Measurements from ENCODE around the gene PKMYT1. TPM values are rescaled to one million over a fixed set of nuclear protein-coding genes. Genes with fewer than 3 reads are reported as not detected.
"Not testable (repeated sequence)": the region's sequence is repeated elsewhere in the genome, so short reads cannot be mapped to it uniquely, and the experiment has no call there.

The PKMYT1 gene
- polyA plus RNA-seq, 1 donor from 2014 or later: 2.9 TPM

- Histone ChIP-seq H3K36me3 (ENCODE audit: insufficient read depth, low read length) (no peaks in the 10 kb centered on the region), H3K4me2 (ENCODE audit: low read length) (no peak overlapping the region), H3K9me2 (ENCODE audit: insufficient read depth, low read length) (no peaks in the 10 kb centered on the region), H3K9ac (ENCODE audit: low read length) (no peak overlapping the region), H2AFZ (ENCODE audit: low read depth, low read length) (no peak overlapping the region), H4K20me1 (ENCODE audit: insufficient read depth) (no peaks in the 10 kb centered on the region), H3K4me3 (ENCODE audit: low read length) (no peak overlapping the region), H3K27me3 (ENCODE audit: insufficient read depth, low read depth, low read length) (no peaks in the 10 kb centered on the region), H3K9me3 (ENCODE audit: low read length) (no peaks in the 10 kb centered on the region), H3K79me2 (replicated peaks; ENCODE audit: insufficient read depth, low read length) (no peaks in the 10 kb centered on the region), H3F3A (ENCODE audit: insufficient read depth, low read length, poor library complexity, severe bottlenecking) (no peaks in the 10 kb centered on the region), H3K27ac (ENCODE audit: low read length) (no peak overlapping the region)
- TF ChIP-seq SMC3 (conservative IDR thresholded peaks at IDR 0.05; ENCODE audit: poor library complexity): no peak
- TF ChIP-seq, protein P1, sequence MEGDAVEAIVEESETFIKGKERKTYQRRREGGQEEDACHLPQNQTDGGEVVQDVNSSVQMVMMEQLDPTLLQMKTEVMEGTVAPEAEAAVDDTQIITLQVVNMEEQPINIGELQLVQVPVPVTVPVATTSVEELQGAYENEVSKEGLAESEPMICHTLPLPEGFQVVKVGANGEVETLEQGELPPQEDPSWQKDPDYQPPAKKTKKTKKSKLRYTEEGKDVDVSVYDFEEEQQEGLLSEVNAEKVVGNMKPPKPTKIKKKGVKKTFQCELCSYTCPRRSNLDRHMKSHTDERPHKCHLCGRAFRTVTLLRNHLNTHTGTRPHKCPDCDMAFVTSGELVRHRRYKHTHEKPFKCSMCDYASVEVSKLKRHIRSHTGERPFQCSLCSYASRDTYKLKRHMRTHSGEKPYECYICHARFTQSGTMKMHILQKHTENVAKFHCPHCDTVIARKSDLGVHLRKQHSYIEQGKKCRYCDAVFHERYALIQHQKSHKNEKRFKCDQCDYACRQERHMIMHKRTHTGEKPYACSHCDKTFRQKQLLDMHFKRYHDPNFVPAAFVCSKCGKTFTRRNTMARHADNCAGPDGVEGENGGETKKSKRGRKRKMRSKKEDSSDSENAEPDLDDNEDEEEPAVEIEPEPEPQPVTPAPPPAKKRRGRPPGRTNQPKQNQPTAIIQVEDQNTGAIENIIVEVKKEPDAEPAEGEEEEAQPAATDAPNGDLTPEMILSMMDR (IDR thresholded peaks at IDR 0.05; ENCODE audit: poor library complexity, severe bottlenecking): no peak
- TF ChIP-seq, protein P2, sequence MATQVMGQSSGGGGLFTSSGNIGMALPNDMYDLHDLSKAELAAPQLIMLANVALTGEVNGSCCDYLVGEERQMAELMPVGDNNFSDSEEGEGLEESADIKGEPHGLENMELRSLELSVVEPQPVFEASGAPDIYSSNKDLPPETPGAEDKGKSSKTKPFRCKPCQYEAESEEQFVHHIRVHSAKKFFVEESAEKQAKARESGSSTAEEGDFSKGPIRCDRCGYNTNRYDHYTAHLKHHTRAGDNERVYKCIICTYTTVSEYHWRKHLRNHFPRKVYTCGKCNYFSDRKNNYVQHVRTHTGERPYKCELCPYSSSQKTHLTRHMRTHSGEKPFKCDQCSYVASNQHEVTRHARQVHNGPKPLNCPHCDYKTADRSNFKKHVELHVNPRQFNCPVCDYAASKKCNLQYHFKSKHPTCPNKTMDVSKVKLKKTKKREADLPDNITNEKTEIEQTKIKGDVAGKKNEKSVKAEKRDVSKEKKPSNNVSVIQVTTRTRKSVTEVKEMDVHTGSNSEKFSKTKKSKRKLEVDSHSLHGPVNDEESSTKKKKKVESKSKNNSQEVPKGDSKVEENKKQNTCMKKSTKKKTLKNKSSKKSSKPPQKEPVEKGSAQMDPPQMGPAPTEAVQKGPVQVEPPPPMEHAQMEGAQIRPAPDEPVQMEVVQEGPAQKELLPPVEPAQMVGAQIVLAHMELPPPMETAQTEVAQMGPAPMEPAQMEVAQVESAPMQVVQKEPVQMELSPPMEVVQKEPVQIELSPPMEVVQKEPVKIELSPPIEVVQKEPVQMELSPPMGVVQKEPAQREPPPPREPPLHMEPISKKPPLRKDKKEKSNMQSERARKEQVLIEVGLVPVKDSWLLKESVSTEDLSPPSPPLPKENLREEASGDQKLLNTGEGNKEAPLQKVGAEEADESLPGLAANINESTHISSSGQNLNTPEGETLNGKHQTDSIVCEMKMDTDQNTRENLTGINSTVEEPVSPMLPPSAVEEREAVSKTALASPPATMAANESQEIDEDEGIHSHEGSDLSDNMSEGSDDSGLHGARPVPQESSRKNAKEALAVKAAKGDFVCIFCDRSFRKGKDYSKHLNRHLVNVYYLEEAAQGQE (IDR thresholded peaks at IDR 0.05; ENCODE audit: borderline replicate concordance): no peak
- no peak for TF ChIP-seq TAF1 (IDR thresholded peaks at IDR 0.05; ENCODE audit: low read depth)
- no peak for TF ChIP-seq POLR2AphosphoS5 (IDR thresholded peaks at IDR 0.05)
- no peak for TF ChIP-seq RAD21 (conservative IDR thresholded peaks at IDR 0.05)
- no peak for TF ChIP-seq EZH2 (IDR thresholded peaks at IDR 0.05; ENCODE audit: borderline replicate concordance, insufficient read depth, low read length, poor library complexity, severe bottlenecking)
- no peak for TF ChIP-seq EP300 (conservative IDR thresholded peaks at IDR 0.05; ENCODE audit: poor library complexity, severe bottlenecking)
Measured at GRCh38 chr16:2929693-2930092, 50.6 kb downstream of the PKMYT1 start.

DNA sequence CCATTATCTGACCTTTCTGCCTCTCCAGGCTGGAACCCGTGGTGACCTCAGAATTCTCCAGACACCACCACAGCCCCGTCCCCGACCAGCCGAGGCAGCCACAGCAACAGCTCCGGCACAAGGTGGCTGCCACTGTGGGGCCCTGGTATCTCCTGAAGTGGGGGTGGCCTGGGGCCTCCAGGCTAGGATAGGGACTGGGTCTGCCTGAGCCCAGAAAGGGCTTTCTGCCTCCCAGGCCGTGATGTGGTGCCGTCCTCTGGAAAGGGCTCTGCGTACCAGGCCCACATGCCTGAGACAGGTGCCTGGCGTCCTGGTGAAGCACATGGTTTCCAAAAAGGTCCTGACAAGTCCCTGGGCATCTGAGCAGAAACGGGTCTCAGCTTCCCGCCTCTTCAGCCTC is 51.5 kb downstream of the PKMYT1 start:
- H3F3A ChIP-seq (ENCODE audit: insufficient read depth, low read length, poor library complexity, severe bottlenecking): no peaks in the 10 kb centered on the region
- H3K79me2 ChIP-seq (replicated peaks; ENCODE audit: insufficient read depth, low read length): no peaks in the 10 kb centered on the region
- H3K9ac ChIP-seq (ENCODE audit: low read length): no peak overlapping the region
- no peaks in the 10 kb centered on the region for H3K9me3 ChIP-seq (ENCODE audit: low read length)
- no peak overlapping the region for H3K4me2 ChIP-seq (ENCODE audit: low read length)
- TF ChIP-seq POLR2AphosphoS5 (IDR thresholded peaks at IDR 0.05) (no peak), EP300 (conservative IDR thresholded peaks at IDR 0.05; ENCODE audit: poor library complexity, severe bottlenecking) (no peak), SMC3 (conservative IDR thresholded peaks at IDR 0.05; ENCODE audit: poor library complexity) (no peak), TAF1 (IDR thresholded peaks at IDR 0.05; ENCODE audit: low read depth) (no peak), RAD21 (conservative IDR thresholded peaks at IDR 0.05) (no peak), MXI1 (conservative IDR thresholded peaks at IDR 0.05; ENCODE audit: poor library complexity, severe bottlenecking) (no peak), EZH2 (IDR thresholded peaks at IDR 0.05; ENCODE audit: borderline replicate concordance, insufficient read depth, low read length, poor library complexity, severe bottlenecking) (no peak)
- TF ChIP-seq, protein P1 (IDR thresholded peaks at IDR 0.05; ENCODE audit: poor library complexity, severe bottlenecking): no peak
- no peaks in the 10 kb centered on the region for H3K36me3 ChIP-seq (ENCODE audit: insufficient read depth, low read length)
- no peaks in the 10 kb centered on the region for H3K9me2 ChIP-seq (ENCODE audit: insufficient read depth, low read length)
- H3K4me3 ChIP-seq (ENCODE audit: low read length): no peak overlapping the region
- no peak overlapping the region for H2AFZ ChIP-seq (ENCODE audit: low read depth, low read length)
- no peaks in the 10 kb centered on the region for H3K27me3 ChIP-seq (ENCODE audit: insufficient read depth, low read depth, low read length)
- H3K27ac ChIP-seq (ENCODE audit: low read length): no peak overlapping the region
- H4K20me1 ChIP-seq (ENCODE audit: insufficient read depth): no peaks in the 10 kb centered on the region

DNA sequence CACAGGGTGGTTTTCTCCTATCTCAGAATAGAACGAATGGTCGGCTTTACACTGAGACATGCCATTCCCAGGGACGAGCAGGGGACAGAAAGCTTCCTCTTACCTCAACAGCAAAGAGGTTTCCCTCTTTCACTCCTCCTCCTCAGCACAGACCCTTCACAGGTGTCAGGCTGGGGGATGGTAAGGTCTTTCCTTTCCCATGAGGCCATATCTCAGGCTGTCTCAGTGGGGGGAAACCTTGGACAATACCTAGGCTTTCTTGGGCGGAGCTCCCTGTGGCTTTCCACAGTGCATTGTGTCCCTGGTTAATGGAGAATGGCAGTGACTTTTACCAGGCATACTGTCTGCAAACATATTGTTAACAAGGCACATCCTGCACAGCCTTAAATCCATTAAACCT is 52.1 kb downstream of the PKMYT1 start:
- not testable (repeated sequence) for H3K36me3 ChIP-seq (ENCODE audit: insufficient read depth, low read length); H3K4me2 ChIP-seq (ENCODE audit: low read length); H3K4me3 ChIP-seq (ENCODE audit: low read length); H2AFZ ChIP-seq (ENCODE audit: low read depth, low read length); H3K9me2 ChIP-seq (ENCODE audit: insufficient read depth, low read length); H3F3A ChIP-seq (ENCODE audit: insufficient read depth, low read length, poor library complexity, severe bottlenecking); H3K27me3 ChIP-seq (ENCODE audit: insufficient read depth, low read depth, low read length); H3K79me2 ChIP-seq (replicated peaks; ENCODE audit: insufficient read depth, low read length); H3K9me3 ChIP-seq (ENCODE audit: low read length); H3K9ac ChIP-seq (ENCODE audit: low read length); H3K27ac ChIP-seq (ENCODE audit: low read length); H4K20me1 ChIP-seq (ENCODE audit: insufficient read depth)
